Neural cell (in vitro differentiated cells): Measurements from ENCODE around the gene SCNN1A.

ENCODE experiments used
- EZH2 ChIP-seq: fragments of 200-600, 300-800 bp; shearing (Covaris generic), sonication (generic); IDR thresholded peaks from 2 replicates; pipeline ENCODE4 v1.6.1; 2014; ENCODE audit warnings: antibody characterized with exemption, low read length, borderline replicate concordance, mild to moderate bottlenecking; ENCODE audit not compliant: insufficient read depth, poor library complexity, severe bottlenecking
- POLR2AphosphoS5 ChIP-seq: IDR thresholded peaks from 2 replicates; pipeline ENCODE4 v1.6.1; 2012
- RAD21 ChIP-seq: fragments of 450-650 bp; conservative IDR thresholded peaks from 2 replicates; pipeline ENCODE4 v1.6.1; 2014; ENCODE audit warnings: antibody characterized with exemption, mild to moderate bottlenecking, moderate library complexity
- TAF1 ChIP-seq: IDR thresholded peaks from 2 replicates; pipeline ENCODE4 v1.6.1; 2012; ENCODE audit warnings: low read depth
- TF ChIP-seq, protein P1 (sequence below): fragments of 450-650 bp; IDR thresholded peaks from 2 replicates; pipeline ENCODE4 v1.5.1; 2014; ENCODE audit warnings: antibody characterized with exemption, mild to moderate bottlenecking, moderate library complexity; ENCODE audit not compliant: poor library complexity, severe bottlenecking
- TF ChIP-seq, protein P2 (sequence below): IDR thresholded peaks from 2 replicates; pipeline ENCODE4 v1.6.1; 2012; ENCODE audit warnings: borderline replicate concordance

DNA sequence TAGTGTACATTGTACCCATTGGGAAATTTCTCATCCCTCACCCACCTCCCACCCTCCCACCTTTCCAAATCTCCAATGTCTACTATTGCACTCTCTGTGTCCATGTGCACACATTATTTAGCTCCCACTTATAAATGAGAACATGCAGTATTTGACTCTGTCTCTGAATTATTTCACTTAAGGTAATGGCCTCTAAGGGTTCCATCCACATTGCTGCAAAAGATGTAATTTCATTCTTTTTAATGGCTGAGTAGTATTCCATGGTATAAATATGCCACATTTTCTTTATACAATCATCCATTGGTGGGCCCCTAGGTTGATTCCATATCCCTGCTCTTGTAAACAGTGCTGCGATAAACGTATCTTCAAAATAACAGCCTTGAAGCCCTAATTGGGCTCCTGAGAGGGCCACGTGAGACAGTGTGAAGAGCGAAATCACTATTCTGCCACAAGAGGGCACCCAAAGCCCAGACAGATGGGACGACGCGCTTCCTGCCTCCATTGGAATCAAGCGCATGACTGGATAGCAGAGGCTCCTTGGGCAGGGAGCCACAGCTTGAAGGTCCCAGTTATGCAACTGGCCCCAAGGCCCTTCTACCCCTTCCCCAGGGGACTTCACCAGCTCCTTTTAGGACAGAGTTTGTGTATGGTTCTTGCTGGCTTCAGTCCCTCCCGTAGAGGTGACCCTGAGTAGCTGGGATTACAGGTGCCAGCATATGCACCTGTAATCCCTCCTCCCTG, 48.1 kb upstream of the SCNN1A start:
- TF ChIP-seq POLR2AphosphoS5 (no peak), EZH2 (no peak), RAD21 (peak; percentile 69), TAF1 (no peak)
- TF ChIP-seq, protein P1, sequence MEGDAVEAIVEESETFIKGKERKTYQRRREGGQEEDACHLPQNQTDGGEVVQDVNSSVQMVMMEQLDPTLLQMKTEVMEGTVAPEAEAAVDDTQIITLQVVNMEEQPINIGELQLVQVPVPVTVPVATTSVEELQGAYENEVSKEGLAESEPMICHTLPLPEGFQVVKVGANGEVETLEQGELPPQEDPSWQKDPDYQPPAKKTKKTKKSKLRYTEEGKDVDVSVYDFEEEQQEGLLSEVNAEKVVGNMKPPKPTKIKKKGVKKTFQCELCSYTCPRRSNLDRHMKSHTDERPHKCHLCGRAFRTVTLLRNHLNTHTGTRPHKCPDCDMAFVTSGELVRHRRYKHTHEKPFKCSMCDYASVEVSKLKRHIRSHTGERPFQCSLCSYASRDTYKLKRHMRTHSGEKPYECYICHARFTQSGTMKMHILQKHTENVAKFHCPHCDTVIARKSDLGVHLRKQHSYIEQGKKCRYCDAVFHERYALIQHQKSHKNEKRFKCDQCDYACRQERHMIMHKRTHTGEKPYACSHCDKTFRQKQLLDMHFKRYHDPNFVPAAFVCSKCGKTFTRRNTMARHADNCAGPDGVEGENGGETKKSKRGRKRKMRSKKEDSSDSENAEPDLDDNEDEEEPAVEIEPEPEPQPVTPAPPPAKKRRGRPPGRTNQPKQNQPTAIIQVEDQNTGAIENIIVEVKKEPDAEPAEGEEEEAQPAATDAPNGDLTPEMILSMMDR = peak; percentile 62
- TF ChIP-seq, protein P2, sequence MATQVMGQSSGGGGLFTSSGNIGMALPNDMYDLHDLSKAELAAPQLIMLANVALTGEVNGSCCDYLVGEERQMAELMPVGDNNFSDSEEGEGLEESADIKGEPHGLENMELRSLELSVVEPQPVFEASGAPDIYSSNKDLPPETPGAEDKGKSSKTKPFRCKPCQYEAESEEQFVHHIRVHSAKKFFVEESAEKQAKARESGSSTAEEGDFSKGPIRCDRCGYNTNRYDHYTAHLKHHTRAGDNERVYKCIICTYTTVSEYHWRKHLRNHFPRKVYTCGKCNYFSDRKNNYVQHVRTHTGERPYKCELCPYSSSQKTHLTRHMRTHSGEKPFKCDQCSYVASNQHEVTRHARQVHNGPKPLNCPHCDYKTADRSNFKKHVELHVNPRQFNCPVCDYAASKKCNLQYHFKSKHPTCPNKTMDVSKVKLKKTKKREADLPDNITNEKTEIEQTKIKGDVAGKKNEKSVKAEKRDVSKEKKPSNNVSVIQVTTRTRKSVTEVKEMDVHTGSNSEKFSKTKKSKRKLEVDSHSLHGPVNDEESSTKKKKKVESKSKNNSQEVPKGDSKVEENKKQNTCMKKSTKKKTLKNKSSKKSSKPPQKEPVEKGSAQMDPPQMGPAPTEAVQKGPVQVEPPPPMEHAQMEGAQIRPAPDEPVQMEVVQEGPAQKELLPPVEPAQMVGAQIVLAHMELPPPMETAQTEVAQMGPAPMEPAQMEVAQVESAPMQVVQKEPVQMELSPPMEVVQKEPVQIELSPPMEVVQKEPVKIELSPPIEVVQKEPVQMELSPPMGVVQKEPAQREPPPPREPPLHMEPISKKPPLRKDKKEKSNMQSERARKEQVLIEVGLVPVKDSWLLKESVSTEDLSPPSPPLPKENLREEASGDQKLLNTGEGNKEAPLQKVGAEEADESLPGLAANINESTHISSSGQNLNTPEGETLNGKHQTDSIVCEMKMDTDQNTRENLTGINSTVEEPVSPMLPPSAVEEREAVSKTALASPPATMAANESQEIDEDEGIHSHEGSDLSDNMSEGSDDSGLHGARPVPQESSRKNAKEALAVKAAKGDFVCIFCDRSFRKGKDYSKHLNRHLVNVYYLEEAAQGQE = no peak
